LNCAP (cell line): ENCODE results near the gene ANKRD9.

Experiments used
- TF ChIP-seq, protein P1 (sequence below): fragments of 450-650 bp; IDR thresholded peaks from 2 replicates; pipeline ENCODE4 v1.5.1; 2017; ENCODE audit warnings: mild to moderate bottlenecking

The ANKRD9 gene

DNA sequence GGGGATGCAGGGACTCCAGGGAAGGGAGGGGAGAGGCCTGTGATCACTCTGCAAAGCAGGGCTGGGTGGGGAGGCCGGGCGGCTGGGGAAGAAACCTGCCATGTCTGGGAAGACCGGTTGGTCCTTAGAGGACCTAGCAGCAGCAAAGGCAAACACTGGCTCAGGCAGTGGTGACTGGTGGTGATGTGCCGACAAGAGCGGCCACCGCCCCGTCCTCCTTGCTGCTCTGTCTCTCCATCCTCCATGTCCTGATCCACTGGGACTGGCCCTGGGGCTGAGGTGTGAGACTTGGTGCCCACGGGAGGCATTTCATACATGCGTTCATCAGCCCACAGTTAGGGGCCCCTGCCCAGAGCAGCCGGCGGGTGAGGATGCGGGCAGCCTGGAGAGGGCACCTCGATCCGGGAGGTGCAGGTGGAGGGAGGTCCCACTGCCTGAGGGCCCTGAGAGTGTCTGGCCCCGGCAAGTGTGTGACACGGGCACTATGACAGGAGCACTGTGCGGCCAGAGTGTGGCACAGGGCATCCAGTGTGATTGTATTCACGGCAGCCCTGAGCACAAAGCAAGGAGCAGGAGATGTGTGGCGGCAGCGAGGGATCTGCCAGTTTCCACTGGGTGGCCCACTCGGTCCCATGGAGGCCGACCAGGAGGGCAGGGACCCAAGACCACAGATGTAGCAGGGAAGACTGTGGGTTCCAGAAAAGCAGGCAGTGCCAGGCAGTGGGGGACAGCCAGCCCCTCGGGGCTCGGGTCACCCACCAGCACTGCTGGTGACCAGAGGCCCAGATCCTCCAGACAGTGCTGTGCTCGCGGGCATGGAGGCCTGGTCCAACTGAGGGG lies 13.9 kb downstream of the ANKRD9 start:
- TF ChIP-seq, protein P1, sequence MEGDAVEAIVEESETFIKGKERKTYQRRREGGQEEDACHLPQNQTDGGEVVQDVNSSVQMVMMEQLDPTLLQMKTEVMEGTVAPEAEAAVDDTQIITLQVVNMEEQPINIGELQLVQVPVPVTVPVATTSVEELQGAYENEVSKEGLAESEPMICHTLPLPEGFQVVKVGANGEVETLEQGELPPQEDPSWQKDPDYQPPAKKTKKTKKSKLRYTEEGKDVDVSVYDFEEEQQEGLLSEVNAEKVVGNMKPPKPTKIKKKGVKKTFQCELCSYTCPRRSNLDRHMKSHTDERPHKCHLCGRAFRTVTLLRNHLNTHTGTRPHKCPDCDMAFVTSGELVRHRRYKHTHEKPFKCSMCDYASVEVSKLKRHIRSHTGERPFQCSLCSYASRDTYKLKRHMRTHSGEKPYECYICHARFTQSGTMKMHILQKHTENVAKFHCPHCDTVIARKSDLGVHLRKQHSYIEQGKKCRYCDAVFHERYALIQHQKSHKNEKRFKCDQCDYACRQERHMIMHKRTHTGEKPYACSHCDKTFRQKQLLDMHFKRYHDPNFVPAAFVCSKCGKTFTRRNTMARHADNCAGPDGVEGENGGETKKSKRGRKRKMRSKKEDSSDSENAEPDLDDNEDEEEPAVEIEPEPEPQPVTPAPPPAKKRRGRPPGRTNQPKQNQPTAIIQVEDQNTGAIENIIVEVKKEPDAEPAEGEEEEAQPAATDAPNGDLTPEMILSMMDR = no peak

DNA sequence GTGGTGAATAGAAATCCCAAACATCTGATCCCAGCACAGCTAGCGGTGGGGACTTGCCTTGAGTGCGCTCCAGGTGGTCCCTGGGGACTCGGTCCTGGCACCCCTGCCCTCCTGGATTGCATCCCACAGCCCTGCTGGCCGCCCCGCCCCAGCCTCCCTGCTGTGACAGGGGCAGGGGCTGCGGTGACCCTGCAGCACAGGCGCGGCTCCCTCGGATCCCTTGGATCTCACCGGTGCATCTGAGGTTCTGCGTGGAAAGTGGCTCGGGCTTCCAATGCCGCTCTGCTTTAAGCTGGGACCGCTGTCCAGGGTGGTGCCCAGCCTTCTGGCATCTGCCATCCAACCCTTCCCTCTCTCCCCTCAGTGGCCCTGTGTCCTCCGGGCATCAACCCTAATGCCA lies 16.0 kb downstream of the ANKRD9 start:
- TF ChIP-seq, protein P1 = no peak

DNA sequence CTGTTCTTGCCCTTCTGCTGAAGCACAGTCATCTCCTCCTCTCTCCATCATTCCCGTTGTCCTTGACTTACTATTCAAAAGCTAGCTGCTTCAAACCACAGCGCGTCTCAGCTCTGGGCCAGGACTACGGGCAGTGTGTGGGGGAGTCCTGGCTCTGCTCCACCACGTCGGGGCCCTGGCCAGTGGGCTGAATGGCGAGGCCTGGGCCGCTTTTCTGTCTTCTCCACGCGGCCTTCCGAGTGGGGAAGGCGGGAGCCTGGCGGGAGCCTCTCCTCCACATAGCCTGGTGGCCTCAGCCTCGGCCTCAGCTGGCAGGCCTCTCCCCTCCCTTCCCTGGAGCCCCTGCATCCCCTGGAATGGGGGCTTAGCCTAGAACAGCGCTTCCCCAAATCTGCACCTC lies 16.5 kb downstream of the ANKRD9 start:
- TF ChIP-seq, protein P1 = no peak

DNA sequence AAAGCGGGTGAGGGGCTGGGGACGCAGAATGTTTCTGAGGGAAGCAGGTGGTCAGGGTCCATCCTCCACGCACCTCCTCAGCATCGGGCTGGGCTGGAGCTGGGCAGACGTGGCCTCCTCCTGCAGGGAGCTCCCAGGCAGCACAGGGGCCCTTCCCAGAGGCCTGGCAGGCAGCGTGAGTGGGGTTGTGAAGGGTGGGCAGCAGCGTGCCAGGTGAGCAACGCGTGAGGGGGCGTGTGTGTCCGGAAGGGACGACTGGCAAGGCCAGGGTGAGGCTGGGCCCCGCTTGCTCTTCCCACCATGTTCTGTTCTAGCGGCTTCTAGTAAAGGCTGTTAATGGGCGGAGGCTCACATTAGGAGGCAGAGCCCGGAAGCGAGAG lies 17.1 kb downstream of the ANKRD9 start:
- TF ChIP-seq, protein P1 = no peak

DNA sequence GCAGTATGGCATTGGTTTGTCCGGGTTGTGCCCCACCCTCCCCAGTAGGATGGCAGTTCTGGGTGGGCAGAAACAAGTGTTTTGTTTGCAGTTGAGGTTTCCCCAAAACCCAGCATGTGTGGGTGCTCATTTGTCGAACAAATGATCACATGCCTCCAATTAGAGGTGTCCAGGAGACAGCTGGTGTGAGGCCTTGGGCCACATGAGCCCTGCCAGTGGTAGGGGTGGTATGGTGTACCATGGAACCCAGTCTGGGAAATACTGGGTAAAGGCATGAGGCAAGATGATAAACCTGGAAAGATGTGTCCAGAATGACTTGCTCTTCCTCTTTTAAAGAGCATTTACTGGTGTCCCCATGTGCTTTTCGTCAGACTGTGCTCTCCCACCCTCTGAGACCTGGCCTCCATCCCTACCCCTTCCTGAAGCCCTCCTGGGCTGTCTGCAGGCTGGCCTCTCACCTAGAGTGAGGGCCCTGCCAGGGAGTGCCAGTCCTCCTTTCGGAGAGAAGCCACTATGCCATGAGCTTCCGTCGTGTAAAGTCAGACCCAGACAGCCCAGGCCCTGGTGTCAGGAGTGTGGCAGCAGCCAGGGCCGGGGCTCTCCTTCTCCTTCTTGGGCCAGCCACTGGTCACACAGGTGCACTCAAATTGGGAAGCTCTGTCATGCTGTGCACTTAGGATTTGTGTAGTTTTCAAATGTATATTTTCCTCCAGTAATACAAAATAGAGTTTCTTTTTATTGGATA lies 17.6 kb downstream of the ANKRD9 start:
- TF ChIP-seq, protein P1 = no peak

DNA sequence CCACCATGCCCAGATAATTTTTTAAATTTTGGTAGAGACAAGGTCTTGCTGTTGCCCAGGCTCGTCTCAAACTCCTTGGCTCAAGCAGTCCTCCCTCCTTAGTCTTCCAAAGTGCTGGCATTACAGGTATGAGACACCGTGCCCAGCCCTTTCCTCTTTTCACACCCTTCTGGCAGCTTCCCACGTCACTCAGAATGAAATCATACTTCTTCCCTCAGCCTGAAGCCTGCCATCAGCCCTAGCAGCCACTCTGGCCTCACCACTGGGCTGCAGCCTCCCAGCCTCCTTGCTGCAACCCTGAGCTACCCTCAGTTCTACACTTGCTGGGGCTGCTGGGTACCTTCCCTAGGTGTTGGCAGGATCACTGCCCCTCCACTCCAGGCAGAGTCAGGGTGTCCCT lies 18.2 kb downstream of the ANKRD9 start:
- TF ChIP-seq, protein P1 = no peak

DNA sequence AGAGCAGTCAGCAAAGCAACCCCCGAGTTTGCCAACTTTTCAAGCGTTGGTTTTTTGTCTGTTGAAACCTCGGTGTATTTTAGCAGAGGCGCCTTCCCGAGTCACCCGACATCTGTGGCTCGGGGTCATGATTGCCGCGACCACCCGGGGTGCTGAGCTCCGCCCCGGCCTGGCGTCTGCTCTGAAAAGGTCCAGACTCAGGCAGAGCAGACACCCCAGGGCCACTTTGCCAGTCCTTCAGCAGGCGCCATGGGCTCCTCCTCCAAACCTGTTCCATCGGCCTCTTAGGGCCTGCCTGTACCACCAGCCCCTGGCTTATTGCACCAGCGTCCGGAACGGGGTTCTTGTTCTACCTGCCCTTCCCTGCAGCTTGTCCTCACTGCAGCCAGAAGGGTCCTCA lies 19.1 kb downstream of the ANKRD9 start:
- TF ChIP-seq, protein P1 = no peak
